ENCODE measurements around the gene SLC7A6OS.

GRCh38 chr16:68328151-68328859 lies 17.6 kb upstream of the SLC7A6OS start:
- TF ChIP-seq CTCF (IDR thresholded peaks at IDR 0.05) (peak; percentile 89 to 98 (median 96)), POLR2AphosphoS5 (IDR thresholded peaks at IDR 0.05) (peak; percentile 18 to 60)
